Suprapubic skin (tissue), 3 donors: ENCODE data around the gene PGM5.

Experiments used
- CTCF ChIP-seq, 2 donors: fragments of 200-600 bp in 1 of 2; fragments of 450-650 bp in 1 of 2; sonication (generic) in 1 of 2; IDR thresholded peaks; one replicate each; pipeline ENCODE4 v1.5.1; 2016 to 2019; ENCODE audit warnings: antibody characterized with exemption in 2 of 2, mild to moderate bottlenecking in 1 of 2, moderate library complexity in 1 of 2
- EP300 ChIP-seq: sonication (generic); formaldehyde crosslinking; IDR thresholded peaks from one replicate; pipeline ENCODE4 v1.6.1; 2017; ENCODE audit warnings: antibody characterized with exemption
- POLR2A ChIP-seq, 2 donors: fragments of 450-650 bp; IDR thresholded peaks; one replicate each; pipeline ENCODE4 v1.6.1; 2017; ENCODE audit warnings: antibody characterized with exemption in 2 of 2, mild to moderate bottlenecking in 2 of 2, moderate library complexity in 2 of 2

GRCh38 chr9:68431307-68431706, 74.9 kb downstream of the PGM5 start:
- TF ChIP-seq CTCF (IDR thresholded peaks at IDR 0.05) (no peak), POLR2A (IDR thresholded peaks at IDR 0.05) (no peak), EP300 (no peak)
